Nephron (organoid): ENCODE data around the gene IP6K3.

ENCODE experiments used
- H3K27ac Mint-ChIP-seq, 3 experiments: 2 replicates each; pipeline ENCODE4 v1.8.0; 2020; ENCODE audit warnings: mixed read lengths in 3 of 3, mild to moderate bottlenecking in 2 of 3, moderate library complexity in 1 of 3
- H3K27me3 Mint-ChIP-seq: 2 replicates; pipeline ENCODE4 v1.8.0; 2021; ENCODE audit warnings: low read depth, mild to moderate bottlenecking, moderate library complexity, mixed read lengths
- H3K36me3 Mint-ChIP-seq: 2 replicates; pipeline ENCODE4 v1.8.0; 2020; ENCODE audit warnings: low read depth, mixed read lengths
- H3K4me1 Mint-ChIP-seq: 2 replicates; pipeline ENCODE4 v1.8.0; 2020; ENCODE audit warnings: mixed read lengths
- H3K4me3 Mint-ChIP-seq, 3 experiments: 2 replicates each; pipeline ENCODE4 v1.8.0; 2020; ENCODE audit warnings: mild to moderate bottlenecking in 3 of 3, mixed read lengths in 3 of 3, moderate library complexity in 2 of 3
- H3K9me3 Mint-ChIP-seq: 2 replicates; pipeline ENCODE4 v1.8.0; 2020; ENCODE audit warnings: mixed read lengths
- TF ChIP-seq, protein P1 (sequence below), 3 experiments: fragments of 200-600 bp; sonication (generic); IDR thresholded peaks; one replicate each; pipeline ENCODE4 v1.5.0; 2021; ENCODE audit warnings: antibody characterized with exemption in 3 of 3; ENCODE audit not compliant: unreplicated experiment in 3 of 3

The IP6K3 gene, protein sequence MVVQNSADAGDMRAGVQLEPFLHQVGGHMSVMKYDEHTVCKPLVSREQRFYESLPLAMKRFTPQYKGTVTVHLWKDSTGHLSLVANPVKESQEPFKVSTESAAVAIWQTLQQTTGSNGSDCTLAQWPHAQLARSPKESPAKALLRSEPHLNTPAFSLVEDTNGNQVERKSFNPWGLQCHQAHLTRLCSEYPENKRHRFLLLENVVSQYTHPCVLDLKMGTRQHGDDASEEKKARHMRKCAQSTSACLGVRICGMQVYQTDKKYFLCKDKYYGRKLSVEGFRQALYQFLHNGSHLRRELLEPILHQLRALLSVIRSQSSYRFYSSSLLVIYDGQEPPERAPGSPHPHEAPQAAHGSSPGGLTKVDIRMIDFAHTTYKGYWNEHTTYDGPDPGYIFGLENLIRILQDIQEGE

GRCh38 chr6:33746651-33747100 lies at the start of gene IP6K3:
Gene IP6K3 (minus strand): TSS chr6:33746905. CDS start chr6:33735476, 11,429 bp downstream.
- peak within 1 kb of the TSS; percentile 72 to 86 (median 78) for H3K4me3 Mint-ChIP-seq
- H3K9me3 Mint-ChIP-seq: no peaks in the 10 kb centered on the region
- peak within 1 kb of the TSS; percentile 89 to 95 (median 90) for H3K27ac Mint-ChIP-seq
- H3K36me3 Mint-ChIP-seq: no peaks in the 10 kb centered on the region
- peaks cover 83% of the 10 kb centered on the region for H3K4me1 Mint-ChIP-seq
- TF ChIP-seq, protein P1, sequence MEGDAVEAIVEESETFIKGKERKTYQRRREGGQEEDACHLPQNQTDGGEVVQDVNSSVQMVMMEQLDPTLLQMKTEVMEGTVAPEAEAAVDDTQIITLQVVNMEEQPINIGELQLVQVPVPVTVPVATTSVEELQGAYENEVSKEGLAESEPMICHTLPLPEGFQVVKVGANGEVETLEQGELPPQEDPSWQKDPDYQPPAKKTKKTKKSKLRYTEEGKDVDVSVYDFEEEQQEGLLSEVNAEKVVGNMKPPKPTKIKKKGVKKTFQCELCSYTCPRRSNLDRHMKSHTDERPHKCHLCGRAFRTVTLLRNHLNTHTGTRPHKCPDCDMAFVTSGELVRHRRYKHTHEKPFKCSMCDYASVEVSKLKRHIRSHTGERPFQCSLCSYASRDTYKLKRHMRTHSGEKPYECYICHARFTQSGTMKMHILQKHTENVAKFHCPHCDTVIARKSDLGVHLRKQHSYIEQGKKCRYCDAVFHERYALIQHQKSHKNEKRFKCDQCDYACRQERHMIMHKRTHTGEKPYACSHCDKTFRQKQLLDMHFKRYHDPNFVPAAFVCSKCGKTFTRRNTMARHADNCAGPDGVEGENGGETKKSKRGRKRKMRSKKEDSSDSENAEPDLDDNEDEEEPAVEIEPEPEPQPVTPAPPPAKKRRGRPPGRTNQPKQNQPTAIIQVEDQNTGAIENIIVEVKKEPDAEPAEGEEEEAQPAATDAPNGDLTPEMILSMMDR (IDR thresholded peaks at IDR 0.05; ENCODE audit: unreplicated experiment in 3 of 3): no peak
- H3K27me3 Mint-ChIP-seq: peaks cover 26% of the 10 kb centered on the region

DNA sequence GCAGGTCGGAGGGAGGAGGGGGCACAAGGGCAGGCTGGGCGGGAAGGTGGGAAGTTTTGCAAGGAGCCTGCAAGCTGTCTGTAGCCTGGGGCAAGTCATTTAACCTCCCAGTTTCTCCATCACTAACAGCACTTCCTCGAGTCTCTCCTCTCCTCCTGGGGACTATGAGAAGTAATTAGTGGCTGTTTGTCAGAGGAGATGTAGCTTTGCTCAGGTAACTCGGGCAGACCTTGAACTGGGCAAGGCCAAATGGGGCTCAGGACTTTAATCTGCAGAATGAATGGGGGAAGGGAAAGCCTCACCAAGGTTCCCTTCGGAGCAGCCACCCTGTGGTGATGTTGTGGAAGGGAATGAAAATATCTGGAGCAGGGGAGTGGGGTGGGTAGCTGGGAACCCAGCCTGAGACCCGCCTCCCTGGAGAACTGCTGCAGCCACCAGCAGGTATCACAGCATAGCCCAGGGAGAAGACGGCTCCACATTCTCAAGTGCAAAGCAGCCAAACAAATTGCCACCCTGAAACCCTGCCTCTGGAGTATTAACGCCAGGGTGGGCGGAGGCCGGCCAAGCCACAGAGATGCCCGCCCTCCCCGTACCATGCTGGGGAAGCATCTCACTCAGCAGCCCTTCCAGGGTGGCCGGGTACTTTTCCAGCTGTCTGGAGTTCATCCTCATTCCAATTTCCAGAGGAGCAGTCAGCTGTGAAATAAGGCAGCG lies 48.4 kb upstream of the IP6K3 start:
- H3K27me3 Mint-ChIP-seq: peaks cover 12% of the 10 kb centered on the region
- H3K27ac Mint-ChIP-seq: peak overlapping the region in 2 of 3 experiments; percentile 19 to 20
- TF ChIP-seq, protein P1 (IDR thresholded peaks at IDR 0.05; ENCODE audit: unreplicated experiment in 3 of 3): no peak
- H3K9me3 Mint-ChIP-seq: no peaks in the 10 kb centered on the region
- H3K36me3 Mint-ChIP-seq: no peaks in the 10 kb centered on the region
- no peak overlapping the region for H3K4me3 Mint-ChIP-seq
- H3K4me1 Mint-ChIP-seq: peaks cover 60% of the 10 kb centered on the region

DNA sequence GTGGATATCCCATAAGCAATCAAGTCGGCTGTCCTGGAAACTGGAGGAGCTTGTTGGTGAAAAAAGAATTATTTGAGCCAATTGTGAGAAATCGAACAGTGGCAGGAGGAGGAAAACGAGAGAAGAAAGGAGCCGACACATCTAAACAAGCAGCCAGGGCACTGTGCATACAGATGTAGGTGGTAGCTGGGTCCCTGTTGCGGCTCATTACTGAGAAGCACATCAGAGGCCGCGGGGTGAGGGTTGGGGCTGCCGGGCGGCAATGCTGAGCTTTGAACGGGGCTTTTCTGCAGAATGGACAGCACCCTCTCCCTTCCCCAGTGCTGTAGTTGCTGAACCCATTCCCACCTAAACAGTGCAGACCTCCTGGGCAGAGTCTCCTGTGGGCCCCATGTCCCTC lies 46.3 kb upstream of the IP6K3 start:
- Mint-ChIP-seq H3K9me3 (no peaks in the 10 kb centered on the region), H3K27me3 (peaks cover 12% of the 10 kb centered on the region), H3K4me3 (no peak overlapping the region), H3K27ac (no peak overlapping the region), H3K36me3 (no peaks in the 10 kb centered on the region), H3K4me1 (peaks cover 55% of the 10 kb centered on the region)
- TF ChIP-seq, protein P1 (IDR thresholded peaks at IDR 0.05; ENCODE audit: unreplicated experiment in 3 of 3): no peak

GRCh38 chr6:33791620-33792019 lies 44.9 kb upstream of the IP6K3 start:
- peak overlapping the region; percentile 64 to 75 (median 67) for H3K4me3 Mint-ChIP-seq
- no peaks in the 10 kb centered on the region for H3K9me3 Mint-ChIP-seq
- TF ChIP-seq, protein P1 (IDR thresholded peaks at IDR 0.05; ENCODE audit: unreplicated experiment in 3 of 3): no peak

DNA sequence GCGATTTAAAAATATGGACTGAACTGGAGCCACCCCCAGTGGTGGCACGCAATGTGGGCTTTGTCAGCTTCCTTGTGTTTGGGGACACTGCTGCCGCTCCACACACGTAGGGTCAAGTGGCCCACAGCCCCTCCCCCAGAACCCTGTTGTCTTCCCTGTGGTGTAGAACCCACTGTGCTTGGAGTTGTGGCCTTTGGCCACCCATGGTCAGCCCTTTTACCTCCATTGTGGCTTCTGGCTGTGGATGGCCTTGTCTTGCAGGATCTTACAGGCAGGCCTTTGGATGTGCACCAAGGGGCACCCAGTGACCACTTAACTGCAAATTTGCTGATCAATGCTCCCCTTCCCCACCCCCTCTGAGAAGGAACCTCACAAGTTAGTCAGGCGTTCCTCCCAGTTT lies 44.2 kb upstream of the IP6K3 start:
- H3K4me1 Mint-ChIP-seq: peaks cover 66% of the 10 kb centered on the region
- peaks cover 5% of the 10 kb centered on the region for H3K36me3 Mint-ChIP-seq
- no peaks in the 10 kb centered on the region for H3K9me3 Mint-ChIP-seq
- peak overlapping the region; percentile 64 to 83 (median 83) for H3K27ac Mint-ChIP-seq
- H3K27me3 Mint-ChIP-seq: peaks cover 6% of the 10 kb centered on the region
- TF ChIP-seq, protein P1 (IDR thresholded peaks at IDR 0.05; ENCODE audit: unreplicated experiment in 3 of 3): no peak
- peak overlapping the region; percentile 53 to 75 (median 64) for H3K4me3 Mint-ChIP-seq

More at GRCh38 chr6:33791620-33792019, 44.9 kb upstream of the IP6K3 start:
- H3K4me1 Mint-ChIP-seq: peaks cover 59% of the 10 kb centered on the region
- no peaks in the 10 kb centered on the region for H3K36me3 Mint-ChIP-seq
- peaks cover 6% of the 10 kb centered on the region for H3K27me3 Mint-ChIP-seq
- peak overlapping the region; percentile 64 to 83 (median 83) for H3K27ac Mint-ChIP-seq
